Stomach smooth muscle (tissue), 2 donors: Measurements from ENCODE around the gene SPPL3.
"Not testable (repeated sequence)": the region's sequence is repeated elsewhere in the genome, so short reads cannot be mapped to it uniquely, and the experiment has no call there.

Experiments
- H3K27ac ChIP-seq: one replicate; pipeline ENCODE4 v1.7.0; 2013; ENCODE audit warnings: mild to moderate bottlenecking, low read length, inconsistent platforms
- H3K27me3 ChIP-seq, 2 donors: one replicate each; pipeline ENCODE4 v1.7.0; 2013; ENCODE audit warnings: low read length in 2 of 2; ENCODE audit not compliant: insufficient read depth in 2 of 2, control insufficient read depth in 1 of 2
- H3K36me3 ChIP-seq, 2 donors: one replicate each; pipeline ENCODE4 v1.7.0; 2013; ENCODE audit warnings: low read length in 2 of 2; ENCODE audit not compliant: control insufficient read depth in 2 of 2, insufficient read depth in 2 of 2
- H3K4me1 ChIP-seq: one replicate; pipeline ENCODE4 v1.7.0; 2013; ENCODE audit warnings: low read length; ENCODE audit not compliant: control insufficient read depth, insufficient read depth
- H3K4me3 ChIP-seq, 2 donors: one replicate each; pipeline ENCODE4 v1.7.0; 2013; ENCODE audit warnings: low read length in 2 of 2
- H3K9ac ChIP-seq, 2 donors: one replicate each; pipeline ENCODE4 v1.7.0; 2013; ENCODE audit warnings: low read length in 2 of 2, mild to moderate bottlenecking in 1 of 2
- H3K9me3 ChIP-seq, 2 donors: one replicate each; pipeline ENCODE4 v1.7.0; 2013; ENCODE audit warnings: low read length in 2 of 2; ENCODE audit not compliant: control insufficient read depth in 2 of 2
- donor health status: healthy.
- donor health status: Pancreatic carcinoma.

SPPL3 gene

GRCh38 chr12:120800665-120801064 is 103.5 kb downstream of the SPPL3 start:
- no peak overlapping the region for H3K9ac ChIP-seq
- no peaks in the 10 kb centered on the region for H3K27me3 ChIP-seq
- H3K9me3 ChIP-seq = no peaks in the 10 kb centered on the region
- H3K27ac ChIP-seq = no peak overlapping the region
- H3K4me3 ChIP-seq = no peak overlapping the region
- H3K36me3 ChIP-seq = no peaks in the 10 kb centered on the region
- no peaks in the 10 kb centered on the region for H3K4me1 ChIP-seq

- Histone ChIP-seq H3K4me1 (no peaks in the 10 kb centered on the region), H3K9me3 (no peaks in the 10 kb centered on the region), H3K36me3 (no peaks in the 10 kb centered on the region), H3K27ac (no peak overlapping the region), H3K4me3 (no peak overlapping the region), H3K9ac (no peak overlapping the region), H3K27me3 (no peaks in the 10 kb centered on the region)
These were observed 104.7 kb downstream of the SPPL3 start for GRCh38 chr12:120799243-120800045.

- Histone ChIP-seq H3K9ac (no peak overlapping the region), H3K4me3 (no peak overlapping the region), H3K9me3 (no peaks in the 10 kb centered on the region), H3K27ac (no peak overlapping the region), H3K4me1 (no peaks in the 10 kb centered on the region), H3K27me3 (no peaks in the 10 kb centered on the region), H3K36me3 (no peaks in the 10 kb centered on the region)
These were observed 105.5 kb downstream of the SPPL3 start for GRCh38 chr12:120798696-120799095.

GRCh38 chr12:120797677-120798642 is 106.2 kb downstream of the SPPL3 start:
- Histone ChIP-seq H3K27me3 (no peaks in the 10 kb centered on the region), H3K36me3 (no peaks in the 10 kb centered on the region), H3K9ac (no peak overlapping the region), H3K27ac (no peak overlapping the region), H3K4me1 (no peaks in the 10 kb centered on the region), H3K9me3 (no peaks in the 10 kb centered on the region), H3K4me3 (no peak overlapping the region)

- Histone ChIP-seq H3K9ac (no peak overlapping the region), H3K9me3 (no peaks in the 10 kb centered on the region), H3K27me3 (no peaks in the 10 kb centered on the region), H3K4me1 (no peaks in the 10 kb centered on the region), H3K36me3 (no peaks in the 10 kb centered on the region), H3K4me3 (no peak overlapping the region), H3K27ac (no peak overlapping the region)
These were observed 108.5 kb downstream of the SPPL3 start for GRCh38 chr12:120795441-120796178.

GRCh38 chr12:120793357-120793756 is 110.8 kb downstream of the SPPL3 start:
- Histone ChIP-seq H3K27ac (no peak overlapping the region), H3K9me3 (no peaks in the 10 kb centered on the region), H3K4me3 (no peak overlapping the region), H3K4me1 (no peaks in the 10 kb centered on the region), H3K36me3 (peaks cover 0 to 3% of the 10 kb centered on the region in 2 donors), H3K9ac (no peak overlapping the region), H3K27me3 (no peaks in the 10 kb centered on the region)

GRCh38 chr12:120792456-120792855 is 111.7 kb downstream of the SPPL3 start:
- H3K4me1 ChIP-seq, H3K27me3 ChIP-seq, H3K4me3 ChIP-seq, H3K9ac ChIP-seq, H3K9me3 ChIP-seq, H3K36me3 ChIP-seq, H3K27ac ChIP-seq: not testable (repeated sequence)

- Histone ChIP-seq H3K36me3 (peaks cover 0 to 3% of the 10 kb centered on the region in 2 donors), H3K4me3 (no peak overlapping the region), H3K9ac (no peak overlapping the region), H3K4me1 (no peaks in the 10 kb centered on the region), H3K27me3 (no peaks in the 10 kb centered on the region), H3K9me3 (no peaks in the 10 kb centered on the region), H3K27ac (no peak overlapping the region)
These were observed 112.4 kb downstream of the SPPL3 start for GRCh38 chr12:120791669-120792176.

- Histone ChIP-seq H3K27ac (no peak overlapping the region), H3K9ac (no peak overlapping the region), H3K4me1 (no peaks in the 10 kb centered on the region), H3K9me3 (no peaks in the 10 kb centered on the region), H3K27me3 (no peaks in the 10 kb centered on the region), H3K4me3 (no peak overlapping the region), H3K36me3 (peaks cover 0 to 3% of the 10 kb centered on the region in 2 donors)
These were observed 114.0 kb downstream of the SPPL3 start for GRCh38 chr12:120790114-120790513.

GRCh38 chr12:120787889-120788288 is 116.3 kb downstream of the SPPL3 start:
- Histone ChIP-seq H3K27ac (no peak overlapping the region), H3K27me3 (no peaks in the 10 kb centered on the region), H3K4me1 (no peaks in the 10 kb centered on the region), H3K9ac (no peak overlapping the region), H3K9me3 (no peaks in the 10 kb centered on the region), H3K4me3 (no peak overlapping the region), H3K36me3 (peaks cover 8 to 13% of the 10 kb centered on the region in 2 donors)
